ENCODE measurements around the gene C9orf40.

The C9orf40 gene

DNA sequence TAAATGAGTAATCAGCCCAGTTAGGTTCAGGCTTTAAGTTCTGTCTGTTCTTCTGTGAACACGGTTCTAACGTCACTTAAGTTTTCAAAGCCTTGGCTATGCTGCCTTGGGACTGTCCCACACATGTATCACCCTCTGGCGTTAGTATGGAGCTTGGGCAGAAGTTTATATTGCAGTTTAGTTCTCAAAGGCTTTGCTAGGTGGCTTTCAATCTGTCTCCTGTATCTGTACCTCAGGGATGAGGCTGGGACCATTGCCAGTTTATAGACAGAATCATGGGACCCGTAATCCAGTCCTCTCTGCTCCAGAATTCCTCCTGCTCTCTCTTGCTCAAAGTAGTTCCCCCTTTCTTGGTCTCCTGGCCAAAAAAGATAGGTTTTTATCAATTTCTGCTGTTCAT, 12.1 kb downstream of the C9orf40 start:
- DNase-seq (ENCODE audit: low read depth): no peak

DNA sequence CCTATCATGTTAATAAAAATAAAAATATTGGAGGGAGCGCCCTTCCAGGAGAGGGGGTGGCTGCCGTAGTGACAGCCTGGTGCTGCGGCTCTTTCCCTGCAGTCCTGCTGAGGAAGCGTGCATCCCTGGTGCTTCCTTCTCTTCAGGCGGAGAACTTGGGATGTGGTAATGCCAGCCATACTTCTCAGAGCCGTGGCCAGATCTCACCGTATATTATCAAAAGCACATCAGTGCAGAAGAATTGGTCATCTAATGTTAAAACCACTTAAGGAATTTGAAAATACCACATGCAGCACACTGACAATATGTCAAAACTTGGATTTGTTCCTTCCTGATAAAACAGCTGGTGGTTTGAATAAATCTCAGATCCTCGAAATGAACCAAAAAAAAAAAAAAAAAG, 17.7 kb downstream of the C9orf40 start:
- no peak for DNase-seq (ENCODE audit: low read depth)

DNA sequence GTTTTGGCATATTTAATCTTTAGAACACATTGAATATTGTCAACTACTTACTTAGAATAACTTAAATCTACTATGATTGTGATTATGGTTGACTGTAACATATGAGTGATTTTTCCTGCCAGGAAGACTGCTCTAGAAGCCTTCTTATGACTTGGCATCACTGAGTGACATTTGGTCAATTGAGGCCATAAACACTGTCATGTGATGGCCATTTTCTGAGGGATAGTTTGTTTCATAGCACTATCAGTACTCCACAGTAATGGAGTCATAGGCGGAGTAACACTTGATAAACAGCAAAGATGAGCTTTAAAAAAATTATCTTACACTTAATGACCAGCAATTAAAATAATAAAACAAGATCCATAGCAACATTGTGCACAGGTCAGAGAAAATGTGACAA, 31.0 kb downstream of the C9orf40 start:
- no peak for DNase-seq (ENCODE audit: low read depth)

DNA sequence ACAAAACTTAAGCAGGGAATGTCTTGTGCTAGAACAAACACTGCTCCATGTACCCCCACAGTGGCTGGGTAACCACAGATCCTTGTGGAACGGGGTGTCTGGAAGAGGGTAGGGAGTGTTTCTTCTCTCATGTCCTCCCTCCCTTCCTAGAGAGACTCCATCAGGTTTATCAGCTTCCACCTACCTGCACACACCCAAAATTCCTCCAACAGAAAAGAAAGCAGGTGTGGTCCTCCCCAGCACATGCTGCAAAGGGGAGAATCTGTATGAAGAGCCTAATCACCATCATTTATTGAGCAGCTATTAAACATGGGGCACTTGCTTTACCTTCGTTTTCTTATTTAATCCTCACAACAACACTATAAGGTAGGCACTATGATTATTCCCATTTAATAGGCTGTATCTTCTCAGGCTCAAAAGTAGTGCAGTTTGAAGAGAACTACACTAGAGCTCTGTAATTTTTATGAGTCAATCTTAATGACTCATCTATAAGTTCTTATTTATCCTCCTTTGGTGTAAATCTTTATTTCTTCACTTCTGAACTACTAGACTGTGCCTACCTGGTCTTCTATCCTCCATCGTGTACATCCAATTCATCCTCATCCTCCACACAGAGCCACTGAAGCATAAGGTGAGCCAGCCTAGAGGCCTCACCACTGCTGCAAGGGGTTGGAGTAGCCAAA, 31.6 kb downstream of the C9orf40 start:
- DNase-seq (ENCODE audit: low read depth): no peak

DNA sequence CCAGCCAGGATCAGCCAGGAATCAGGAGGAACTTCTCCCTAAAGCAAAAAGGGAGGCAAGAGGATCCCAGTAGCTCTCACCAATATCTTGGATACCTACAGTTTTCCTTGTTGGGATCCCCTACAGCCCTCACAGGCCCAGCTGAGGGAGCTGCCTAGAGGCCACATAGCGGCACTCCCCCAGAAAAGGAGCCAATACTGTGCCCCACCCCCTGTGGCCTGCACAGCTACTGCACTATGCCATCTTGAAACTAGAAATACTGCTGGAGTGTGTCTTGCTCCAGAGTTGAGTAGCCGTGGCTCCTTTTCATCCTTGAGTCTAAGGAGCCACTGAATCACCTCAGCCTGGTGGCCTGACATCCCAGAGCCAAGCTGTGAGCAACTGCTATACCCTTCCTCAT, 42.7 kb downstream of the C9orf40 start:
- DNase-seq (ENCODE audit: low read depth): no peak

DNA sequence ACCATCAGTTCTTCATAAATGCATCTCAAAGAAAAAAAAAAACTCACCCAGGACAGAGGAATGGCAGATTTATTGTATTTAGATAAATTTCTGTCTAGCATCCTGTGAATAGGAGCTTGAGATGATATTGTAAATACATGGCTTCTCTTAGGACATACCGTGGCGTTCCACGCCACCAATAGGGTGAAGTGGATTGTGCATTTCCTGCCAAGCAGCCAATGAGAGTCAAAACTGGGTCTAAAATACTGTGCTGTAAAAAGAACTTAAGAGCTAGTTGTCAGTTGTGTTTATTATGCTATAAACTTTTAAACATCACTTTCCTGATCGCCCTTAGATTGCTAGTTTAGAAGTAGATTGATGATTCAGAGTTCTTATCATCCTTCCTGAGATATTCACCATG, 44.0 kb downstream of the C9orf40 start:
- no peak for DNase-seq (ENCODE audit: low read depth)

DNA sequence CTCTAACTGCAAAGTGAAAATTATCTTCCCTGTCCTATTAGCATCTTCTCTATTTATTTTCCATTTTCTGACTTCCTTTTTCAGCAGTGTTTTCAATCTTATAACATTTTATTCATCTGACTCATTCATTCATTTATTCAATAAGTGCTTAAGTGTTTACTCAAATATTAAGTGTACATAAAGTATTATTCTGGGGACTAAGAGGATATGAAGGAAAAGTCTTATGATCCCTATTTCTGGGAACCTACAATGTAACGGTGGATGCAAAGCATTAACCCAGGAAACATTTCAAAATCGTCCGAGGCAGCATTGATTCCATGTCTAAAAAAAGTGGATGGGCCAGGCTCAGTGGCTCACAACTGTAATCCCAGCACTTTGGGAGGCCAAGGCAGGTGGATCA, 45.6 kb downstream of the C9orf40 start:
- no peak for DNase-seq (ENCODE audit: low read depth)

DNA sequence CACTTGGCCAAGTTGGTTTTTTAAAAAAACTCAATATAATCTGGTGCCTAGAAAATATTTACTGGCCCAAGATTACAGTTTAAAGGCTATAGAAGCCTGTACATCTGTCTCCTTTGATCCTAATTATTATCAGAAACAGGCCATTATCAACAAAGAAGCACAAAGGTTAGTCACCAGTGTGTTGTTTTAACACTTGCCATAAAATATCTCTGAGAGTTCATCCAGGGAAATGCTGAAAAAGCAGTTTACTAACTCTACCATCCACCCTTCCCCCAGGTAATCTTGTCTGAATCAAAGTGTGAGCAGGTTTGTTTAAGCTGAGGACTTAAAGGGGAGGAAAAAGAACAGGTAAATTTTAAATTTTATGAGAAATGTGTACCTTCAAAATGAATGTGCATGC, 51.7 kb downstream of the C9orf40 start:
- no peak for DNase-seq (ENCODE audit: low read depth)
